Activated T-cell treated with anti-CD3 and anti-CD28 coated beads for 48 hours (primary cell): ENCODE measurements around the gene STRN3.
"Not testable (repeated sequence)": the region's sequence is repeated elsewhere in the genome, so short reads cannot be mapped to it uniquely, and the experiment has no call there.

Source experiments
- DNase-seq: peaks from one replicate; pipeline ENCODE4 v3.0.0-alpha.2; 2020; ENCODE audit warnings: low read depth

STRN3 gene

DNA sequence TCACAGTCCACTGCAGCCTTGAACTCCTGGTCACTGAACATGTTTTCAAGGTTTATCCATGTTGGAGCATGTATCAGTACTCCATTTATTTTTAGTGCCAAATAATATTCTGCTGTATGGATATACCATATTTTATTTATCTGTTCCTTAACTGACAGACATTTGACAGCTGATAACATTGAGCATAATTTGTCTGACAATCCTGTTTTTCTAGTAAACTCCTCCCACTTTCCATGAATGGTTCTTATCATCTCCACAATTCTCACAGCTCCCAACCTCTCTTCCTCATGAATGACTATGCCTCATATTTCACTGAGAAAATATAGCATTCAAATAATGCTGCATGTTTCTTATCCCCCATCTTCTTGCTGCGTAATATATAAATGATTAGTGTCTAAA is 118.5 kb downstream of the STRN3 start:
- DNase-seq: no peak

DNA sequence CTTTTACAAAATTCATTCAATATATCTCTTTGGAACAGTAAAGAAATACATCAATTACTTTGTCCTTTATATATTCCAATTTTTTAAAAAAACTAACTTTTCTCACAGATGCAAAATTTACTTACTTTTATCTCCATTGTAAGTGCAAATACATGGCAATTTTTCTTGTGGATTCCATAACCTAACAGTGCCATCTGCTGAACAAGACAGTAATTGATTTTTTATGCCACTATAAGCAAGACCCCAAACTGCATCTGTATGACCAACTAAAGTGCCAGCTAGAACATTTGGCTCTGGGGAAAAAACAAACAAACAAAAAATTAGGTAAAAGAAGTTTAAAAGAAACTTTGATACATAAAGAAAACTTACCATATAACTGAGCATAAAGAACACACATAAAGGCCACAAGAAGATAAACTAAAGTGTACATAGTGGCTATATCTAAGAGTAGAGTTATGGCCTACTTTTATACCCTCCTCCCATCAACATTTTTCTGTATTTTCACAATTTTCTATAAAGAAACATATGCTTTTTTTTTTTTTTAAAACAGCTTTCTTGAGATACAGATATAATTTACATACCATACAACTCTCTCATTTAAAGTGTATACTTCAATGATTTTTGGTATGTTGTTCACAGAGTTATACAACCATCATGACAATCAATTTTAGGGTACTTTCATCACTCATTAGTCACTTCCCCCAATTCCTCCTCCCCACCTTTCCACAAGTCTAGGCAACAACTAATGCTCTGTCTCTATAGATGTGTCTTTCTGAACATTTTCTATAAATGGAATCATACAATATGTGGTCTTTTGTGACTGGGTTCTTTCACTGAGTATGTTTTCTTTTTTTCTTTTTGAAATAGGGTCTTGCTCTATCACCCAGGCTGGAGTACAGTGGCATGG is 119.2 kb downstream of the STRN3 start:
- no peak for DNase-seq

DNA sequence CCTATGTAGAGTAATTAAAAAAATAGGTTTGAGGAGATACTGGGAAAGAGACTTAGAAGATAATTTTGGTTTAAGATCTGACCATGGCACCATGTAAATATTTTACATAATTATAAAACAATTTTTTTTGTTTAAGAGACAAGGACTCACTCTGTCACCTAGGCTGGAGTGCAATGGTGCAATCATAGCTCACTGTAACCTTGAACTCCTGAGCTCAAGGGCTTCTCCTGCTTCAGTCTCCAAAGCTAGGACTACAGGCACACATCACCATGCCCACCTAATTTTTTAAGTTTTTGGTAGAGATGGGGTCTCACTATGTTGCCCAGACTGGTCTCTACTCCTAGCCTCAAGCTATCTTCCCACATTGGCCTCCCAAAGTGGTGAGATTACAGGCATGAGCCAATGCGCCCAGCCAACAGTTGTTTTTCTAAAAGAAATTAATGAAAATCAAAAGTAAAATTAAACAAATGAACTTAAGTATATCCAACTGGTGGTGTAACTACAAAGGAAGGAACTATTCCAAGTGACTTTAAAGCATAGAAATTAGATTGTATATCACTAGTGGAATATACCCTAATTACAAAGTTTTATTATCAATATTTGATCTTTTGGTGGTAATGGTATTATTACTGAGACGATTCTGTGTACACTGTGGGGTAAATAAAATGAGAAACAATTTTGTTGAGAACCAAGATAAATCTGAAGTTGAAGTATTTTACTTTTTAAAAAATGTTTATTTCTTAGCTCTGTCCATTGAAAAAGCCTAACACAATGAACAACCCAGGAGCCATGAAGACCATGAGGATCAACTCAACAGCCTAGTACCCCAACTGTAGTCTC is 122.7 kb downstream of the STRN3 start:
- DNase-seq: no peak

DNA sequence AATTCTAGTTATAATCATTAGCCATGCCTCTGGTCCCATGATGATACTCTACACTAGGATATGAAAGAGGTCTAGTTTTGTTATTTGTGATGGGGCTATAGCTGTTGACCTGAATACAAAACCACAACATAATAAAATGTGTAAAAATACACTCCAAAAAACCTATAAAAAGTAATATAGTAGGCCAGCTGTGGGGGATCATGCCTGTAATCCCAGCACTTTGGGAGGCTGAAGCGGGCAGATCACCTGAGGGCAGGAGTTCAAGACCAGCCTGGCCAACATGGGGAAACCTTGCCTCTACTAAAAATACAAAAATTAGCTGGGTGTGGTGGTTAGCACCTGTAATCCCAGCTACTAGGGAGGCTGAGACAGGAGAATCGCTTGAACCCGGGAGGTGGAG is 129.1 kb downstream of the STRN3 start:
- not testable (repeated sequence) for DNase-seq

DNA sequence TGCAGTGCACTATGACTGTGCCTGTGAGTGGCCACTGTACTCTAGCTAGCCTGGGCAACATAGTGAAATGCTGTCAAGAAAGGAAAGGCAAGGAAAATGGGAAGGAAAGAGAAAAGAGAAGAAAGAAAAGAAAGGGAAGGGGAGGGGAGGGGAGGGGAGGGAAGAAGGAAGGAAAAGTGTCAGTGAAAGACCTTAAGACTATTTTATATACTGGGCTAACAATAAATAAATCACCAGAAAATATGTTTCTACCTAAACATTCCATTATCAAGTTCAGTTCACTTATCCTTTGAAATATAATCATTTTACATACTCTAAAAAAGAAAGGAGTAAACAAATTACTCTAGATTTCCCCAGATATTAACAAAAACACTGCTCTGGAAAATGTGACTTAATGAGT is 129.7 kb downstream of the STRN3 start:
- no peak for DNase-seq

DNA sequence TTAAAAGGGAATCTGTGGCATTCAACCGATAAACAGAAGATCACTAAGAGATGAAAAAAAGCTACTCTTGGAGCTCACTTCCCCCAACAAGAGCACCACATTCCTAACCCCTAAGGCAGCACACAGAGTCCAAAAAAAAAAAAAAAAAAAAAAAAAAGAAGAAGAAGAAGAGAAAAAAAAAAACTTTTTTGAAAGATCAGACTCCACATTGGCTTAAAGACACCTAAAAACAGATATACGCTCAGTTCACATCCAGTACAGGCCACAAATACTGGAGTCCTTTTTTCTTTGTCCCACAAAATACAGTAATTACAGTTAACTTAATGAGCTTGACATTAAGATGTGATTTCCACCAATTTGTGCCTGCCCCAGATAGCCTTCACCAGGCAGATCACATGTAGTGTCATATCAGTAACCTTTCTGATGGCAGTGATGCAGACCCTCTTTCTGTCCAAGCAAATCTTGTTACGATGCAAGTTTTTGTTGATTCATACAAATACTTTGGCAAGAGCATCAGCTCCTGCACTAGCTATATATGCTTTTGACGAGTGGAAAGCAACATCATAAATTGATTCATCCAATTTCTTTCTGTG is 131.2 kb downstream of the STRN3 start:
- no peak for DNase-seq

DNA sequence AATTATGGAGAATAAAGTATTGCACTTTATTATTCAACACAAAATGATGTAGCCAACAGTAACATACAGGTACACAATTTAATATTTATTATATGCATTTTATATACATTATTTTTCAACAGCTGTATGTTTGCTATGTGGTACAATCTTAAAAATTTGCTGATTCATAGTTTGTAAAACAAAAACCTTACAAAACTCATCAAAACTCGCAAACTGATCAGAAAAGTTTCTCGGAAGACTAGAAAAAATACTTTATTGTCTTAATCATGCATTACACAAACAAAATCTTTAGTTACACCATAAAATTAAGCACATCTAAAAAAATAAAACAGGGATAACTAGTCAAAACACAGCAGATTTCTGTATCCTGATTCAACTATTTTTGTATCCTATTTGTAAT is 132.4 kb downstream of the STRN3 start:
- DNase-seq: no peak

DNA sequence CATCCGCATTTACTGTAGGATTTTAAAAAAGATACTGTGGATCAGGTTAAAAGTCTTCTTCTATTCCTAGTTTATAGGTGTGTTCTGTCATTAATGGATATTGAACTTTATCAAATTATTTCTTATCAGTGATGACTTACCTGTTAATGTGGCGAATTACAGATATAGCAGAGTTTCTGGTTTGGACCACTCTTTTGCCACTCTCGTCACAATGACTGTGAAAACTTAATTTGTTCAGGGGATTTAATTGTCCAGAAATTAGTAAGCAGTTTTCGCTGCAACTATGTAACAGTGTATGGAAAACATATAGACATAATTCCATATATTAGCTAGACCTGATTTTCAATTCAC is 137.0 kb downstream of the STRN3 start:
- no peak for DNase-seq

DNA sequence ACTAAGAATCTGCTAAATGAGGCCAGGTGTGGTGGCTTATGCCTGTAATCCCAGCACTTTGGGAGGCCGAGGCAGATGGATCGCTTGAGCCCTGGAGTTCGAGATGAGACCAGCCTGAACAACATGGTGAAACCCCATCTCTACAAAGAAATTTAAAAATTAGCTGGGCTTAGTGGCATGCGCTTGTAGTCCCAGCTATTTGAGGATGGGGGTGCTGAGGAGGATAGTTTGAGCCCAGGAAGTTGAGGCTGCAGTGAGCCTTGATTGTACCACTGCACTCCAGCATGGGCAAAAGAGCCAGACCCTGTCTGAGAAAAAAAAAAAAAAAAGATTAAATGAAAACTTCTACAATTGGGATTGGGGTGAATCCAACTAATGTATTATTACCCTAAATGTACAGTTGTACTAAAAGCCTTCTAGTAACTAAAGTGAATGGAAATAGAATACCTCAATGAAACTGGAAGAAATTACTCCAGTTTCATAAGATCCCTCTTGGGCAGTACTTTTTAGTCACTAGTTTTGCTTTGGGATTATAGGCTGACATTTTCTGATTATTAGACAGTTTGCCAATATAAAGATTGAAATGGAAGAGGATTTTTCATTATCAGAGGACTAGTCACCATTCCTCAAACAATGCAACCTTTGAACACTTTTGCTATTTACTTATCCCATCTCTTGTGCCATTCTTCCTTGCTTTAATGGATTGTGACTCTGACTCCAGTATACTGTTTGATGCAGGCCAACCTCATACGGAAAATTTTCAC is 137.5 kb downstream of the STRN3 start:
- no peak for DNase-seq

DNA sequence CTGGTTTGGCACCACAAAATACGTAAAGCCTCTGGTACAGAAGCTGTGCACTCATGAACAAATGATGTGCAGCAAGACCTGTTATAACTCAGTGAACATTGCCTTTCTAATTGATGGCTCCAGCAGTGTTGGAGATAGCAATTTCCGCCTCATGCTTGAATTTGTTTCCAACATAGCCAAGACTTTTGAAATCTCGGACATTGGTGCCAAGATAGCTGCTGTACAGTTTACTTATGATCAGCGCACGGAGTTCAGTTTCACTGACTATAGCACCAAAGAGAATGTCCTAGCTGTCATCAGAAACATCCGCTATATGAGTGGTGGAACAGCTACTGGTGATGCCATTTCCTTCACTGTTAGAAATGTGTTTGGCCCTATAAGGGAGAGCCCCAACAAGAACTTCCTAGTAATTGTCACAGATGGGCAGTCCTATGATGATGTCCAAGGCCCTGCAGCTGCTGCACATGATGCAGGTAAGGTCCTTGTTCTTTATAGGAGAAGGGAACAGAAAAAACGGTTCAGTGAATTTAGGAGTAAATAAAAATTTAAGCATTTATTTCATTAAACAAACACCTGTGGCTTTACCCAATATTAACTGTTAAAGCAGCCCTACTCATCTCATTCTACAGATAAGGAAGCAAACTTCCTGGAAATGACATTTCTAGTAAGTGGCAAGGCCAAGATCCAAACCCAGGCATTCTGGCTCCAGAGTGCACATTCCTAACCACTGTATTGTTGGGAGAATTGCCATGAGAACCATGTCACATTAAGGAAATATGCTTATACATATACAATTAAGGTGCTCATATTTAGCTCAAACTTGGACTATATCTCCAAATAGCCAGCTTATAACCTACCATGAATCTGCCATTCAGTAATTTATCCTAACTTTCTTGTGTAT is 140.1 kb downstream of the STRN3 start:
- no peak for DNase-seq

DNA sequence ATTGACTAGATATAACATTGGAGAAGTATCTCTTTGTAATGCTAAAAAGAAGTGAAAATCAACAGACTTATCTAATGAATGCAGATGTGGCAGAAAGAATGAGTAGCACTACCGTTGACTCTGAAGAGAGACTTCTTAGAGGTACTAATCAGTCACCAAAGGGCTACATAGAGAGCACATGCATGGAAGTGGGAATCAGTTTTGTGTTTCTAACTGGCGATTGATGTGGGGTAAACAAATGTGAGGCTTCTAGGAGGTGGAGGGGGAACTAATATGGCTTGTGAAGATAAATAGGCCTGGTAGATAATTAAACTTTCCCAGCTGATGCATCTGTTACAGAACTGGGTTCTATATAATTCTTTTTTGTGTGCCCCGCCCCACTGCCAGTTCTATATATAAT is 141.3 kb downstream of the STRN3 start:
- DNase-seq: no peak

DNA sequence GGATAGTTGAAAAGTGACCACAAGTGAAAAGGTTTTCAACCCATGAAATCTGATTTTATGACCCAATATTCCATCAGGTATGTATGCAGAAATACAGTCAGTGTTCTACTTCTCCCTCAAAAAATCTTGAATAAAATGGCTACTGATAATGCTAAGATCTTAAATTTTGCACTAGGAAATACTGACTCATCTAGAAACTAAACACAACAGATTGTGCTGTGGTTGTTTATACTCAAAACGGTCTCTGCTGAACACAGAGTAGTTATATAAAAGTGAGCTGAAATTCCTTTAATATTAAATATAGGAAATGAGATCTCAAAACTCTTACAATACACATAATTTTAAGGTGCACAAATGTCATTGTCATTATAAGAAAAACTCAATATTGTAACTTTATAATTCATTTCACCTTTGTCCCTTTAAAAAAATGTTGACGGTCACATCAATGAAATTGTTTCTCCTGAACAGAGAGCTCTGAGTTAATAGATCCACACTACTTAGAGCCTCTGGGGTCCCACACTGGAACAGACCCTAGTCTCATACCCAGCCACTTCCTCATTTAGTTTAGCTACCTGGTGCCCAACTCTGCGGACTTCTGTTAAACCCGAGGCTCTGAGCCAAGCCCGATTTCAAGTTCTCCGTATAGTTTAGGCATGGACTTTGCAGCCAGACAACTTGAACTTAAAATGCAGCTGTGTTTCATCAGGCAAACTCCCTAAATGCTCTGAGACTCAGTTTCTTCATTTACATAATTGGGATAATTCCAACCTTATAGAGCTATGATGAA is 142.5 kb downstream of the STRN3 start:
- no peak for DNase-seq

DNA sequence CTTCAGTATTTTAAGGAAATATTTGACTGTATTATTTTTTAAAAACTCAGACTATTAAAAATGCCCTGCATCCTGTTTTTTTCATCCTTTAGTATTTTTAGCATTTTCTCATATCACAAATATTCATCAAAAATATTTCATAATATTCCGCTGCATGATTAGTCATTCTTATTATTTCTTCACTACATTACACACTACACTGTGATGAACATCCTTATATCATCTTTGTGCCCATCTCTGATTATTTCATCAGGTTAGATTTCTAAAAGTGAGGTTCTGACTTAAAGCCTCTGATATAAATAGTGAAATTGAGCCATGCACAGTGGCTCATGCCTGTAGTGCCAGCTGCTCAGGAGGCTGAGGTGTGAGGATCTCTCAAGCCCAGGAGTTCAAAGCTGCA is 143.7 kb downstream of the STRN3 start:
- no peak for DNase-seq

DNA sequence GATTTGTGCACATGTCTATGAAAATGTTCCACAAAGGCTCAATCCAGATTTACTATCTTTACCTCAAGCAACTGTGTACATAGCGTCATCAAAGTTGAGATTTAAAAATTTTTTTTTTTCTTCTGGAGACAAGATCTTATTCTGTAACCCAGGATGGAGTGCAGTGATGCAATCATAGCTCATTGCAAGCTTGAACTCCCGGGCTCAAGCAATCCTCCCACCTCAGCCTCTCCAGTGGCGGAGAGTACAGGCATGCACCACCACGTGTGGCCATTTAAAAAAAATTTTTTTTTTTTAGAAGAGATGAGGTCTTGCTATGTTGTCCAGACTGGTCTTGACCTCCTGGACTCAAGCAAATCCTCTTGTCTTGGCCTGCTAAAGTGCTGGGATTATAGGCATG is 149.5 kb downstream of the STRN3 start:
- no peak for DNase-seq

DNA sequence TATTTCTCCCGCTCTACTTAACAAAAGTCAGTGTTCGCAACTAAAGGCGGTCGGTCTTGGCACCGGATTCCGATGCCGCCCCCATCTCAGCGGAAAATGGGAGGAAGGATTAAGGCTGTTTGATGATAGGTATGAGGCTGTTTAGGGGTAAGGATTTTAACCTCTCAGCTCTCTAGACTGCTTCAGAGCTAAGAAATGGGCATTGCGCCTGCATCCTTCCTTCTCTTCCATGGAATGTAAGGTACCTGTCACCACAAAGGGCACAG is 150.5 kb downstream of the STRN3 start:
- DNase-seq: no peak

DNA sequence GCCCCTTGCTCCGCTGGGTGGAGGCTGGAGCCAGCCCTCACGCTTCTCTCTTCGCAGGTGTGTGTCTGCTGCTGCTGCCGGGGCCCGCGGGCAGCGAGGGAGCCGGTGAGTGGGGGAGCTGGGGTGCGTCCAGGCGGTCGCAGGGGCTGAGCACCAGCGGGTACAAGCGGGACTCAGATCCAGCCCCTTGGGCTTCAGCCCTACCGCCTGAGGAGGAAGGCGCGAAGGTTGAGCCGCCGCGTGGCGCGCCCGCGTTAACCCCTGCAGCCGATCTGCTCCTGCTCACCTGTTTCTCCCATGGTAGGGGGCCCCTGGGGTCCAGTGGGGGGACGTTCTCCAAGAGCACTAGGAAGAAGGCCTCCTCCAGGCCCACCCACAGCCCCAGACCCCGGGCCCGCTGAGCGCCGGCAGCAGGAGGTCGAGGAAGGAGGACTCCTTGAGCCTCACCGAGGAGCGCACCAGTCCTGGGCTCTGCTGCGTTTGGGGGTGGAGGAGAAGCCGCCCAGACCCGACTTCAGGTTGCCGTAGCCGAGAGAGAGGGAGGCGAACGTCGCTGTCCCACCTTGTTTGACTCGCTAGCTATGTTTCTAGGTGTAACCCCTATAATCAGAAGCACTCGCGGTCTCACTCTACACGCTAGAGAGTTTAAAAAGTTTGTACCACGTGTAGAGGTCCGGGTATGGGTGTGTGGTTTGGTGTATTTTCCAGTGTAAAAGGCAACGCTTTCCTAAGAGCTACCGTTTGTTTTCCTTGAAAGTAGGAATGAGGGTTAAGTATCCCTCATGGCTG is 151.0 kb downstream of the STRN3 start:
- peak; percentile 7 for DNase-seq

DNA sequence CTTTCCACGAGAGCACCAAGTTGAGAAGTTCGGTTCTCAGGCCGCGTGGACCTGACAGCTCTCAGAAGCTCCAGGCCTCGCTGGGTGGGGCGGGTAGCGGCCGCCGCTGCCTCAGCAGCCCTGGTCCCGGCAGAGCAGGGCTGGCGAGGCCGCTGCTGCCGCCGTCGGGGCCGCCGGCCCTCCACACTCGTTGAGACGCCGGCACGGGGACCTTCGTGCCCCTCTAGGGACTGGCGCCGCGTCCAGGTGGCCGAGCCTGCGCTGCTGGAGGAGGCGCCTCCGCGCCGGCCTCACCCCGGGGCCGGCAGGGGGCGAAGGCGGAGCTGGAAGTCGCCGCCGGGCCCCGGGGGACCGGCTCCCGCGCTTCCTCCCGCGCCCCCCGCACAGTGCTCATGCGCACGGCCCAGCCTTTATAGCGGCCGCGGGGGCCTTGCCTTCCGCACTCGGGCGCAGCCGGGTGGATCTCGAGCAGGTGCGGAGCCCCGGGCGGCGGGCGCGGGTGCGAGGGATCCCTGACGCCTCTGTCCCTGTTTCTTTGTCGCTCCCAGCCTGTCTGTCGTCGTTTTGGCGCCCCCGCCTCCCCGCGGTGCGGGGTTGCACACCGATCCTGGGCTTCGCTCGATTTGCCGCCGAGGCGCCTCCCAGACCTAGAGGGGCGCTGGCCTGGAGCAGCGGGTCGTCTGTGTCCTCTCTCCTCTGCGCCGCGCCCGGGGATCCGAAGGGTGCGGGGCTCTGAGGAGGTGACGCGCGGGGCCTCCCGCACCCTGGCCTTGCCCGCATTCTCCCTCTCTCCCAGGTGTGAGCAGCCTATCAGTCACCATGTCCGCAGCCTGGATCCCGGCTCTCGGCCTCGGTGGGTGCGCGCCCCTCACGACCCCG is 151.8 kb downstream of the STRN3 start, which contains the start of gene COCH:
TSS of gene COCH (plus strand) at position 440 of the 879 bp plus-strand sequence. CDS start at position 820, 380 bp downstream.
- DNase-seq: peak; percentile 31

DNA sequence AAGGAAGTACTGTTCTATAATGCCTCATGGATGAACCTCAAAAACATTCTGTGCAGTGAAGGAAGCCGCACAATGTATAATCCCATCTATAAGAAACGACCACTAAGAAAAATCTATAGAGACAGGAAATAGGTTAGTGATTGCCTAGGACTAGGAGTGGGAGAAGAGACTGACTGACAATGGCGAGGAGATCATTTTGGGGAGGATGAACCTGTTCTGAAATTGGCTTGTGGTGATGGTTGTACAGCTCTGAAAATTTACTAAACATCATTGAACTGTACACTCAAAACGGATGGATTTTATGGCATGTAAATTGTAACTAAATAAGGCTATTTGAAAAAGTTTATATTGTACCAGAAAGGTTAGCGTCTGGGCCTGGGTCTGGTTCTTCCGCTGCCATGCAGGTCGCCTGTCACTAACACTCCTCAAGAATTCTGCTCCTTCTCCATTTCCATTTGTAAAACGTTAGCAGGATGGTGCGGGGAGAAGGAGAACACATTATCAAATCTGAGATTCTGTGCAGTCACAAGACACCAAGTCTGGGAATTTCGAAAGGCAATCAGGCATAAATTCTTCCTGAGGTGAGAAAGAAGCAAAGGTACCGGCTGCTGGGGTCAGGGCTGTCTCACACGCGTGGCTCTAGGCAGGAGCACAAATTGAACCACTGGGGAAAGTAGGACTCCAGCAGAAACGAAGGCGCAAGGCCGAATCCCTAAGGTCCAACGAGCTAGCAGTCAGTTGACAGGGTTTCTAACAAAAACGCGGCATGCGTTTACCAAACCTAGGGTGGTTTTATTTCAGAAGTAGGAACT is 152.7 kb downstream of the STRN3 start:
- DNase-seq: no peak
